Measurements from ENCODE around the gene ETF1.

GRCh38 chr5:138553437-138554095 is 10.5 kb upstream of the ETF1 start:
- TF ChIP-seq CTCF (IDR thresholded peaks at IDR 0.05) (no peak), POLR2A (IDR thresholded peaks at IDR 0.05) (no peak)

Measured in testis (tissue), 2 donors.